HepG2 (cell line): ENCODE measurements around the gene MIF4GD. TPM values are rescaled to one million over a fixed set of nuclear protein-coding genes. Genes with fewer than 3 reads are reported as not detected.

Experiments
- ATAC-seq: fragments of 200-7000 bp; cut with Tn5 transposase; 3 replicates; pipeline ENCODE4 v1.9.1; 2020; ENCODE audit warnings: mild to moderate bottlenecking, moderate library complexity
- BruUV-seq: library from RNA; stranded (reverse); fragments of 400-500 nt; replicated peaks from 2 replicates; lab custom pipeline; 2021; lab: Mats Ljungman, UMichigan
- CTCF ChIA-PET: fragments of 300-600 bp; formaldehyde crosslinking; extraction: SDS; loops from one replicate; lab custom pipeline; 2021; ENCODE audit warnings: low total read pairs, inconsistent platforms, low intra/inter-chr PET ratio; lab: Yijun Ruan, JAX
- POLR2A ChIA-PET: fragments of 350-600 bp; sonication (Branson Sonifier 250); formaldehyde crosslinking; loops from one replicate; lab custom pipeline; 2020; ENCODE audit warnings: antibody characterized with exemption, inconsistent platforms; lab: Yijun Ruan, JAX
- DNase-seq: peaks from one replicate; pipeline ENCODE4 v3.0.0-alpha.2; 2015; ENCODE audit warnings: low spot score
- FAIRE-seq: peaks from 3 replicates; lab custom pipeline; 2011; peaks lifted over from hg19 to GRCh38; lab: Jason Lieb, UNC
- H2AFZ ChIP-seq: one replicate; pipeline ENCODE4 v1.6.1; 2011; ENCODE audit warnings: low read length, inconsistent platforms
- H3K27ac ChIP-seq: fragments of 300-600 bp; 3 replicates; pipeline ENCODE4 v1.8.0; 2011; ENCODE audit warnings: mixed run types, mild to moderate bottlenecking, mixed read lengths, low read length, inconsistent platforms; ENCODE audit not compliant: insufficient read depth; ENCODE audit errors: extremely low read length
- H3K27me3 ChIP-seq, 2 experiments: fragments of 200-600 bp in 1 of 2; 2 replicates in 1 of 2; 3 replicates in 1 of 2; pipeline versions ENCODE4 v1.6.0 to v1.8.0; 2011; ENCODE audit warnings: low read length in 2 of 2, mild to moderate bottlenecking in 2 of 2, moderate library complexity in 2 of 2, inconsistent platforms in 1 of 2; ENCODE audit not compliant: insufficient read depth in 2 of 2, control insufficient read depth in 1 of 2
- H3K36me3 ChIP-seq, 2 experiments: fragments of 200-600 bp in 1 of 2; replicated peaks in 1 of 2; 2 replicates in 1 of 2; 3 replicates in 1 of 2; pipeline versions ENCODE4 v1.5.1 to v1.8.0; 2011; ENCODE audit warnings: low read length in 2 of 2, inconsistent platforms in 1 of 2; ENCODE audit not compliant: insufficient read depth in 2 of 2, control insufficient read depth in 1 of 2
- H3K4me1 ChIP-seq: 2 replicates; pipeline ENCODE4 v1.5.1; 2012; ENCODE audit warnings: low read length, inconsistent platforms; ENCODE audit not compliant: insufficient read depth
- H3K4me2 ChIP-seq: 2 replicates; pipeline ENCODE4 v1.6.0; 2011; ENCODE audit warnings: low read depth, low read length, inconsistent platforms
- H3K4me3 ChIP-seq, 3 experiments: fragments of 200-600 bp in 1 of 3; sonication (generic), shearing (Covaris generic) in 1 of 3; replicated peaks in 1 of 3; 2 replicates each; pipeline ENCODE4 v1.5.1; 2011 to 2016; ENCODE audit warnings: low read length in 3 of 3, inconsistent platforms in 2 of 3, low read depth in 2 of 3, mild to moderate bottlenecking in 2 of 3, control low read depth in 1 of 3, mixed read lengths in 1 of 3; ENCODE audit not compliant: insufficient read depth in 1 of 3
- H3K79me2 ChIP-seq: one replicate; pipeline ENCODE4 v1.6.1; 2011; ENCODE audit warnings: low read length, inconsistent platforms; ENCODE audit not compliant: insufficient read depth
- H3K9ac ChIP-seq: 2 replicates; pipeline ENCODE4 v1.6.0; 2011; ENCODE audit warnings: mild to moderate bottlenecking, low read depth, low read length, inconsistent platforms; ENCODE audit not compliant: insufficient read depth
- H3K9me3 ChIP-seq: 2 replicates; pipeline ENCODE4 v1.5.1; 2012; ENCODE audit warnings: mild to moderate bottlenecking, low read length
- H4K20me1 ChIP-seq: 2 replicates; pipeline ENCODE4 v1.6.0; 2011; ENCODE audit warnings: inconsistent platforms, mild to moderate bottlenecking, low read length, moderate library complexity; ENCODE audit not compliant: insufficient read depth
- ARNT2 ChIP-seq: sonication (generic); formaldehyde crosslinking; IDR thresholded peaks from 2 replicates; pipeline ENCODE4 v1.8.0; 2022; ENCODE audit warnings: mild to moderate bottlenecking, low read depth, missing genetic modification reagents, moderate library complexity
- CENPX ChIP-seq: sonication (generic); formaldehyde crosslinking; IDR thresholded peaks from 2 replicates; pipeline ENCODE4 v1.9.0; 2021; ENCODE audit warnings: mild to moderate bottlenecking, missing genetic modification reagents, moderate library complexity
- ETV6 ChIP-seq: sonication (generic); formaldehyde crosslinking; conservative IDR thresholded peaks from 2 replicates; pipeline ENCODE4 v1.4.0; 2020; ENCODE audit warnings: missing genetic modification reagents
- HOXA7 ChIP-seq: sonication (generic); formaldehyde crosslinking; IDR thresholded peaks from 2 replicates; pipeline ENCODE4 v1.8.1; 2022; ENCODE audit warnings: mild to moderate bottlenecking, missing genetic modification reagents, moderate library complexity
- LCORL ChIP-seq, 2 experiments: fragments of 450-650 bp in 1 of 2; sonication (generic) in 1 of 2; formaldehyde crosslinking in 1 of 2; IDR thresholded peaks; 2 replicates each; pipeline versions ENCODE4 v1.5.0 to v1.6.1; 2017 to 2020; ENCODE audit warnings: antibody characterized with exemption in 1 of 2, missing genetic modification reagents in 1 of 2
- NFYB ChIP-seq: sonication (generic); formaldehyde crosslinking; IDR thresholded peaks from 2 replicates; pipeline ENCODE4 v1.4.0; 2020; ENCODE audit warnings: missing genetic modification reagents
- RFX1 ChIP-seq: fragments of 450-650 bp; IDR thresholded peaks from 2 replicates; pipeline ENCODE4 v1.6.1; 2017
- SIN3A ChIP-seq: IDR thresholded peaks from 2 replicates; pipeline ENCODE4 v1.6.1; 2011; ENCODE audit warnings: low read depth, mild to moderate bottlenecking, control low read depth, low read length, borderline replicate concordance
- TAF1 ChIP-seq: sonication (generic); formaldehyde crosslinking; IDR thresholded peaks from 2 replicates; pipeline ENCODE4 v1.4.0; 2020; ENCODE audit warnings: missing genetic modification reagents
- TFDP2 ChIP-seq: sonication (generic); formaldehyde crosslinking; IDR thresholded peaks from 2 replicates; pipeline ENCODE4 v1.4.0; 2020; ENCODE audit warnings: missing genetic modification reagents
- ZBTB34 ChIP-seq: sonication (generic); formaldehyde crosslinking; IDR thresholded peaks from 2 replicates; pipeline ENCODE4 v1.8.0; 2022; ENCODE audit warnings: mild to moderate bottlenecking, missing genetic modification reagents
- ZHX1 ChIP-seq: sonication (generic); formaldehyde crosslinking; IDR thresholded peaks from 2 replicates; pipeline ENCODE4 v1.8.1; 2022; ENCODE audit warnings: low read depth, mild to moderate bottlenecking, missing genetic modification reagents
- ZMAT5 ChIP-seq: sonication (generic); formaldehyde crosslinking; IDR thresholded peaks from 2 replicates; pipeline ENCODE4 v1.5.0; 2020; ENCODE audit warnings: mild to moderate bottlenecking, low read depth, missing genetic modification reagents, borderline replicate concordance
- ZNF205 ChIP-seq: IDR thresholded peaks from 2 replicates; pipeline ENCODE4 v1.6.1; 2018; ENCODE audit warnings: missing biosample characterization, missing genetic modification reagents
- ZNF282 ChIP-seq: fragments of 450-650 bp; IDR thresholded peaks from 2 replicates; pipeline ENCODE4 v1.6.1; 2018; ENCODE audit not compliant: partially characterized antibody
- ZNF414 ChIP-seq: sonication (generic); formaldehyde crosslinking; IDR thresholded peaks from 2 replicates; pipeline ENCODE4 v1.5.0; 2020; ENCODE audit warnings: missing genetic modification reagents
- ZNF781 ChIP-seq: sonication (generic); formaldehyde crosslinking; IDR thresholded peaks from 2 replicates; pipeline ENCODE4 v1.5.1; 2020; ENCODE audit warnings: borderline replicate concordance, mild to moderate bottlenecking, missing genetic modification reagents; ENCODE audit errors: not compliant biosample characterization
- ZNF850 ChIP-seq: sonication (generic); formaldehyde crosslinking; conservative IDR thresholded peaks from 2 replicates; pipeline ENCODE4 v1.9.0; 2021; ENCODE audit warnings: mild to moderate bottlenecking, missing genetic modification reagents
- WGBS: methylation state at CpG from one replicate; pipeline ENCODE4 v1.1.6; 2017; ENCODE audit warnings: low lambda C conversion rate; 5-methylcytosine and 5-hydroxymethylcytosine counted together
- in situ Hi-C: cut with HindIII; loops from 2 replicates; pipeline ENCODE4 v1.10.0; 2017; ENCODE audit warnings: low pct_unique_long_range_greater_than_20kb; ENCODE audit not compliant: extremely low pct_ligation_motif_present
- intact Hi-C: fragments of 100-400 bp; cut with micrococcal nuclease; formaldehyde crosslinking; loops from one replicate; pipeline ENCODE4 v1.10.0; 2022; ENCODE audit not compliant: unreplicated experiment
- polyA plus RNA-seq, 8 experiments: library from polyadenylated mRNA; depleted of rRNA in 3 of 8; stranded (reverse) in 7 of 8; unstranded in 1 of 8; fragments of >200 nt; fragmentation: Illumina TruSeq in 4 of 8; extraction: Trizol in 4 of 8; gene quantifications; 2 replicates each; pipeline versions ENCODE4 v1.2.1 to v1.2.3, GENCODE V29; 2011 to 2016; ENCODE audit warnings: low read depth in 4 of 8, missing spikeins in 1 of 8, mixed read lengths in 1 of 8; ENCODE audit not compliant: insufficient read depth in 1 of 8
- total RNA-seq, 5 experiments: library from RNA; depleted of rRNA; stranded (reverse); fragments of >200 nt; fragmentation: Illumina TruSeq; extraction: Trizol; gene quantifications; 2 replicates each; pipeline ENCODE4 v1.2.3, GENCODE V29; 2016; ENCODE audit warnings: low read depth in 1 of 5

Gene MIF4GD
- total and polyA plus RNA-seq, 2 of the 13 experiments (the other 11 are each of a cell fraction or from before 2014, with no cell fraction given): 14.0 to 28.0 TPM

- peaks cover 55% of the 10 kb centered on the region for H3K79me2 ChIP-seq
- peak overlapping the region; percentile 98 for H3K9ac ChIP-seq
- no peaks in the 10 kb centered on the region for H3K9me3 ChIP-seq
- TSS peak; percentile 73 for BruUV-seq
- H3K27ac ChIP-seq: peak overlapping the region; percentile 97
- ChIA-PET CTCF (no interaction called here), POLR2A (interaction anchor here (0.6 to 3.7 kb wide), 25 partner anchors 9 to 389 kb away, joined by 3 to 93 read pairs (median 4); partner anchors contain the start of genes ARMC7, GRB2, HID1 and MIF4GD)
- no peak for FAIRE-seq
- peak overlapping the region; percentile 72 to 89 (median 77) for H3K4me3 ChIP-seq
- H3K27me3 ChIP-seq: no peaks in the 10 kb centered on the region; a peak in 1 of 5 replicates
- no peak overlapping the region for H2AFZ ChIP-seq
- in situ Hi-C loops: no loop called here
- peak; percentile 34 for DNase-seq
- peaks cover 49% of the 10 kb centered on the region for H3K4me1 ChIP-seq
- 0% methylated on average over 20 of the region's 23 CpGs for WGBS
- no peaks in the 10 kb centered on the region for H4K20me1 ChIP-seq
- H3K4me2 ChIP-seq: peak overlapping the region; percentile 95
- intact Hi-C loops: no loop called here
- peak; percentile 50 for ATAC-seq
- H3K36me3 ChIP-seq: peaks cover 13 to 29% of the 10 kb centered on the region in 2 experiments
- TF ChIP-seq LCORL (IDR thresholded peaks at IDR 0.05): no peak
- TF ChIP-seq LCORL (CRISPR knock-in tag; IDR thresholded peaks at IDR 0.05): 0 out of 2 replicates have a peak, but pooled peaks have one; percentile 7
- TF ChIP-seq ZNF414 (CRISPR knock-in tag): no peak; the same call in 1 of the 2 replicates
- no peak; the same call in 1 of the 2 replicates for TF ChIP-seq CENPX (CRISPR knock-in tag)
- 0 out of 2 replicates have a peak, but pooled peaks have one; percentile 51 for TF ChIP-seq ZBTB34 (CRISPR knock-in tag)
- no peak for TF ChIP-seq ZNF282
- TF ChIP-seq NFYB (CRISPR knock-in tag): no peak
- no peak for TF ChIP-seq TFDP2
- no peak for TF ChIP-seq ZNF205 (CRISPR knock-in tag)
- TF ChIP-seq HOXA7 (CRISPR knock-in tag): no peak
- TF ChIP-seq ZMAT5 (CRISPR knock-in tag): 0 out of 2 replicates have a peak, but pooled peaks have one; percentile 88
- 0 out of 2 replicates have a peak, but pooled peaks have one; percentile 2 for TF ChIP-seq SIN3A
- no peak for TF ChIP-seq RFX1
- TF ChIP-seq ZHX1 (CRISPR knock-in tag): no peak
- TF ChIP-seq ARNT2: no peak
- TF ChIP-seq ZNF781: no peak
- TF ChIP-seq ETV6: peak; percentile 40; the same call in 1 of the 2 replicates
- TF ChIP-seq ZNF850: no peak
- no peak; the same call in 1 of the 2 replicates for TF ChIP-seq TAF1
These were observed 8.9 kb downstream of the MIF4GD start for GRCh38 chr17:75262112-75262606.
